Embryonic facial prominence (tissue), 1 donor: Measurements from ENCODE around the gene ARHGAP31.
"Not testable (repeated sequence)": the region's sequence is repeated elsewhere in the genome, so short reads cannot be mapped to it uniquely, and the experiment has no call there.

Source experiments
- DNase-seq: peaks from one replicate; pipeline ENCODE4 v3.0.0-alpha.2; 2016; ENCODE audit errors: extremely low spot score

The ARHGAP31 gene

DNA sequence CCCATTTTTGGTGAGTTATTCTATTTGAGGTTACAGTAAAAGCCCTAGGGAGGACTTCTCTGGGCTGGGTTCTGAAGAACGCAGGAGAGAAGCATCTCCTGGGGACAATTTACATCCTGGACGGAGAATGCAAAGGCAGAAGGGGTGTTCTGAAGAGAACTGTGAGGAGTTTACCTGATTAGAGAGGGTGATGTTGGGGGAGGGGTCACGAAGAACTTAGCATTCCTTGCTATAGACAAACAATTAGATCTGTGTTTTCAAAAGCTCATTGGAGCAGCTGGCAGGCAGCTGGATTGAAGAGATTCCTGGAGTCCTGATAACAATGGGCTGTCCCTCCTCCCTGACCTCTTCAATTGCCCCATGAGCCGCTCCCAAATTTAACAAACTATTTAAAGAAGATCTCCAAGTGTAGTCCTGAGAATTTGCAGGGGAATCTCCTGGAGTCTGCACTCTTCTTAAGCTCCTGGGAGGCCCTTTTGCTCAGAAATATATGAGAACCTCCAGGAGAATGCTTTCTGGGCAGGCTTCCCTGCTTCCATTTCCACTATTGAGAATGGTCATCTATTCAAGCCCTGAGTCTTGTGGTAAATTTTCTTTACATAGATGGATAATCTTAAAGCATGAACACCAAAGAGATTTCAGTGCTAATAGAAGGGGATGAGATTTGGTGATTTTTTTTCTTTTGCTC, 55.3 kb downstream of the ARHGAP31 start:
- DNase-seq, result no peak

DNA sequence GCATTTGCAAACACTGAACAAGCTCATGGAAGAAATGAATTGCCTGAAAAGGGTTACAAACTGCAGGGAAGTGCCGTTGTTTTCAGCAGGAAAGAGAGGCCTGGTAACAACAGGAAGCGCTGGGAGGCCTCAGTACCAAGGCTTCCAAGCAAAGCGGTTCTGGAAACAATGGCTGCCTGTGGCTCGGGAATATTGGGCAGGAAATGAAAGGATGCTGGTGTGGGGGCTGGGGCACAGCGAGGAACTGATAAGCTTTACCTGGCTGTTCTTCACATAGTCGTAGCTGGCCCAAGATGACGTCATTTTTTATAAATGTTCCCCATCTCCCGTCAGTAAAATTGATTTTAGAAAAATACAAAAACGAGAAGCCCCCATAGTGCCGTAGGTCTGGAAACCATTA, 55.9 kb downstream of the ARHGAP31 start:
- no peak for DNase-seq

DNA sequence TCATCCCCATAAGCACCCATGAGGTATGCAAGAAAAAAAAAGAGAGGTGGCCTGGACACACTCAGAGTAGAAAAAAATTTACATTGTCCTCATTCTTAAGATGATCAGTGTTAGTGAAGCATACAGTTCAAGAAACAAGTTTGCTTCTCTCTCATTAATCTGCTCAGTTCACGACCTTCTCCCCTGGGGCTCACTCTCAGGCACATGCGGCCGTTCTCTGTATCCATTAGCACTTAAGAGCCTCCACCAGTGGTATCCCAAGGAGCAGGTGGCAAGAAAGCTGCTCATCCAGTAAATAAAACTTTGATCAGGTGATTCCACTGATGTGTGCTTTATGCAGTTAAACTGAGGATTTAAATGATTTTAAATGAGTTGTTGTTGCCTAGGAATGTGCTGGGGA, 57.4 kb downstream of the ARHGAP31 start:
- DNase-seq, result no peak

DNA sequence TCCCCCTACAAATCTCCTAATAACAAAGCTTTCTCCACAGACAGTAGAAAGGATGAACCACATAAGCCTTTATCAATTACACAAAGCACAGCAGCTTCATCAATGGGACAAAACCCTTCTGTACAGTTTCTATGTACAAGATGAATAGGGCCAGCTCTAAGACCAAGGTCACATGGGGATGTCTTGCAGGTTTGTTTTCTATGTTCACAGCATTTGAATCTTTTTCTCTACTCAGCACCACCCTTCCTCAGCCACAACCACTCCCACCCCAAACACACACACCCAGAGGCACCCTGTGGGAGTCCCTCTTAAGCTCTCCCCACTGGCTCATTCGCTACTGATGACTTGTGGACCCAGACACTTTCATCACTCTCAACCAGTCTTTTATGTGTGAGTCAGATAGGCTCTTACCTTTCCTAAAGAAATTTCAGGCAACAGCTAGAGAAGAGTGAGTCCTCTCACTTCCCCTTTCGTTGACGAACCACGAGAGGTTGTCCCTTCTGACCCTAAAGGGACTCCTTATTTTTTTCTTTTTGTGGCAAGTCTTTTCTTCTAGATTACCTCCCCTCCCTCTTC, 57.9 kb downstream of the ARHGAP31 start:
- no peak for DNase-seq

DNA sequence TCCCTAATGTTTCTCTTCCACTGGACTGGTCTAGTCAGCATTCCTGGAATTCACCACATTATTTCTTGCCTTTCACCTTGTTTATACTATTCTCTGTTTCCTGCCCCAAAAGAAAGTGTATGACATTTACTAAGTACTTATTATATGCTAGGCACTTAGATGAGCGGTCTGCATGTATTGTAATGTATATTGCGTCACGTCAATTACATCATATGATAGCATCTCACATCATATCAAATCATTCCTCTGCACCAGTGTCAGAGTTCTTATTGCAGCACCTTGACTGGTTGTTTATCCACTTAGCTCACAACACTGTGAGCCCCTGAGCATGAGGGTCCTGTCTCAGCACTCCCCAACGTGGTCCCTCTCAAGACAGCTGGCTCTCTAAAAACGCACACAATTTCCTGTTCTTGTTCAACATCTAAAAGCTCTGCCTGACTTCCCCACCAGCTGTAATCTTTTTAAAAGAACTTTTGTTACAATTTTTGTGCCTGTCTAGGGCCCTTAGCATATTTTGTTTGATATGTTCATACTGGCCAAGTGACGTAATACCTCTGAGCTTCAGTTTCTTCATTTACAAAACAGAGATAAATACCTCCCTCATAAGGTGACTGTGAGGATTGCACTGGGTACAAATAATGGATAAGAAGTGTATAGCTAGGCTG, 58.8 kb downstream of the ARHGAP31 start:
- DNase-seq, result peak; percentile 25

DNA sequence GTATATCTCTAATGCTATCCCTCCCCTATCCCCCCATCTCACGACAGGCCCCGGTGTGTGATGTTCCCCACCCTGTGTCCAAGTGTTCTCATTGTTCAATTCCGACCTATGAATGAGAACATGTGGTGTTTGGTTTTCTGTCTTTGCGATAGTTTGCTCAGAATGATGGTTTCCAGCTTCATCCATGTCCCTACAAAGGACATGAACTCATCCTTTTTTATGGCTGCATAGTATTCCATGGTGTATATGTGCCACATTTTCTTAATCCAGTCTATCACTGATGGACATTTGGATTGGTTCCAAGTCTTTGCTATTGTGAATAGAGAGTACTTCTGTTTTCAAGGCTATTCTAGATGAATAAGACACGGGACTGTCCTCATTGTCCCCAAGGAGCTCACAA, 61.4 kb downstream of the ARHGAP31 start:
- not testable (repeated sequence) for DNase-seq

DNA sequence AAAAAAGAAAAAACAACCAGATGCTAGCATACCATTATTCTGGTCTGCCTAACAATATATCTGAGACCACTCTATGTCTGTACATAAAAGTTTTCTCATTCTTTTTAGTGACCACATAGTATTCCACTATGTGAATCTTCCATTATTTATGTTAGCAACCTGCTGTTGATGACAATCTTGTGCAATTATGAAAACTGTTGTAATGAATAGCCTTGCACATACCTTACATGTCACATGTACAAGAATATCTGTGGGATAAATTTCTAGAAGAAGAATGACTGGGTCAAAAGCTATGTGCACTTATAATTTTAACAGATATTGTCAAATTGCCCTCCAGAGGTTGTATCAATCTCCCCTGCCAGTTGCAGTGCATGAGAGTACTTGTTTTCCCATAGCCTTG, 62.5 kb downstream of the ARHGAP31 start:
- DNase-seq, result no peak

DNA sequence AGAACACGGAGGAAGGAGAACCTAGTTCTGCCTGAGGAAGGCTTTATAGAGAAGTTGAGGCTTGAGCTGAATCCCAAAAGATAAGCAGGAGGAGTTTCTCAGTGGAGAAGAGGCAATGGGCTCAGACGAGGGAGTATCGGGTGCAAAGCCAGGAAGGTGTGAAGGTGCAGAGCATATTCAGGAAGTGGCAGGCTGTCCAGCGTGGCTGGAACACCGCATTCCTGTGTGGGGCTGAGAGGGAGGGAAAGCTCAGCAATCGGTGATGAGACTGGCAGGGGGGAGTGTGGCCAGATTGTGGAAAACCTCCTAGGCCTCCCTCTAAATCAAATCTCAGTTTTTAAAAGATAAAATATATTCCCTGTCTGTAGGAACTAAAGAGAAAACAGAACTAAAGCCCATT, 63.0 kb downstream of the ARHGAP31 start:
- no peak for DNase-seq

DNA sequence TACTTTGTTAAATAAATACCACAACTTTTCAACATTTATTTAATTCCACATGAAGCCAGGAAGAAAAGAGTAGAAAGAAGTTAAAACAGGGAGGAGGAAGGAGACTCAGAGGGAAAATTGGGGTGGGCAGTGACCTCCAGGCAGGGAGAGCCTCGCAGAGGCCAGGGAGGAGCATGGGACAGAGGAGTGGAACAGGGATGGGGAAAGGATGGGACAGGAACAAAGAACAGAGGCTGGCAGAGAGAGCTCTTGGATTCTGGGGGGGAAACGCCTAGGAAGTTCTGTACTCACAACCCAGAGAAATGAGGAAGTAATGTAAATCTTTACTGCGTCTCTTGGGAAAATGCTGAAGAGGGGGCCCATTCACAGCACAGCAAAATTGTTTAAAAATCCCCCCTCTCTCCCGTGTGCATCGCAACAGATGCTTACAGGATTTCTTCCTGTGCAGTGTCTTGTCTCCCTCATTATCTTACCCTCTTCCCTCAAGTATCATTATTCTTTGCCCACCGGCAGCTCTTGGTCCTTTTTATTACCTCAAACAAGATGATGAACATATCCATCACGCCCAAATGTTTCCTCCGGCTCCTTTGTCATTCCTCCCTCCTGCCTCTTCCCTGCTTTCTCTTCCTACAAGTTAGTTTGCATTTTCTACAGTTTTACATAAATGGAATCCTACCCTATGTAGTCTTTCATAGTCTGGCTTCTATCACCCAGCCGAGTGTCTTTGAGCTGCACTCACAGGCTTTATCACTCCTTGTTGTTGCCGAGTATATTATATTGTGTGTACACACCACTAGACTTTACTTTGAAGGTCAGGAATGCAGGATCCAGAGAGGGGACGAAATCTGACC, 65.5 kb downstream of the ARHGAP31 start:
- DNase-seq, result no peak

DNA sequence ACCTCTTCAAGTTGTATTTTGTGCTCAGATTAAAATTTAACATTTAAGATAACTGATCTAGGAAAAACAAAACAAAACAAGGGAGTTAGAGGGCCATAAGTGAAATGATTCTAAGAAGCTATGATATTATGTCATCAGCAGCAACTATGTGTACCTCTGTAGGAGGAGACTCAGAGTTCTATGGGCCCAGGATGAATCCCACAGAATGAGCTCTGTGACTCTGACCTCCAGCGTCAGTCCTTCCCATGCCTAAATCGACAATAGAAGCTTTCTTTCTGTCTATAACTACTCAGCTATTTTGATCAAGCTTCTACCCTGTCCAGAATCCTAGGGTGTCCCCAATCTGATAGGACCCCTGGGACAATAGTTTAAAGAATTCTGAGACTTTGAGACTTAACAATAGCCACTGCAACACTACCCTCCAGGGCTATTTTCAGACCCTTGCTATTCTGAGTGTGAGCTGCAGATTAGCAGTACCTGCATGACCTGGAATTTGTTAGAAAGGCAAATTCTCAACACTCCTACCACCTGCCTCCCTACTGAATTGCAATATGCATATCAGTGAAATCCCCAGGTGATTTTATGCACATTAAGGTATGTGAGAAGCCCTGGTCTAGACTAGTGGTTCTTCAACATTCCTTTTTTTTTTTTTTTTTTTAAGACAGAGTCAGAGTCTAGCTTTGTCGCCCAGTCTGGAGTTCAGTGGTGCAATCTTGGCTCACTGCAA, 66.7 kb downstream of the ARHGAP31 start:
- DNase-seq, result no peak

DNA sequence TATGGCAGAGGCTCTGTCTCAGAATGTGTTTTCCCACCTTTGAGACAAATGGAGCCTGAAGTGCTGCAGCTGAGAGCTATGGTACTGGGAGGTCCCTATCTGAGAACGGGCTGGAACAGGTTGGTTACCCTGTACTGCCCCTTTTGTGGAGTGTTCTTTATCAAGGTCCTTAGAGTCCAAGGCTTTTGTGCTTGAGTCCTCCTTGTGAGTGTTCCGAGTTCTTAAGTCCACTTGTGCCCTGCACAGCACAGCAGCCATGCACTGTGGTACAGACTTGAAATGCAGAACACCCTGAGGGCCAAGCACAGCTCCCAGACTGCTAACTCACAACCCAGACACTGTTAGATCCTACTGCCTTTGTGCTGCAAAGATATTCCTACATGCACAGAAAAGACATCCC, 67.8 kb downstream of the ARHGAP31 start:
- no peak for DNase-seq

DNA sequence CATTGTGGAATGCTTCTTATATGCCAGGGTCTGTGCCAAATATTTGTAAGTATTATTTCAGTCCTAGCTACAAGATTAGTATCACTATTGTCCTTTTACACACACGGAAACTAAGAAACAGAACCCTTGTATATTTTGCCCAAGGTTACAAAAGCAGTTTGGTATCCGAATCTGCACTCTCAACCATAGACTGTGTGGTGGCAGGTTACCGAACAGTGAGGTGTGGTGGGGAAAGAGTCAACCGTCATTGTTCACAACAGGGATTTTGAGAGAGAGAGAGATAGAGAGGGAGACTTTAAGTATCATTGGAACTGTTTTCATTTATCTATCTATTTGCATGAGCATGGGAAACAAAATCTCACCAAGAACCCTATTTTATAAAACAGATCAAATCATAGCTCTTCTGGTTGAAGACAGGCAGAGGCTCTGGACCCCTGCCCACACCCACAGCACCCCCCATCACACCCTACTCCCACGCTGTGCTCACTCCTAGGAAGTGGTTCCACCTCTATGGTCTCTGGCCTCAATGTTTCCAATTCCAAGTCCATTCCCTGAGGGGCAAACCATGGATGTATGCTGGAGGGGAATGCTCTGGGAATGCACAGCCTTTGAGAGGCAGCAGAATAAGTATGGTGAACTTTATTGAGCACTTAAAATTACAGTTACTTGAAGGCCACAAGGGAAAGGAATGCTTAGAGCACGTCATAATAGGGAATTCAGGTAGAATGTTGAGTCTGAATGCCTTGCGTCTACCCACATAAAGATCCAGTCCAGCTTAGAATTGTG, 69.0 kb downstream of the ARHGAP31 start:
- no peak for DNase-seq

DNA sequence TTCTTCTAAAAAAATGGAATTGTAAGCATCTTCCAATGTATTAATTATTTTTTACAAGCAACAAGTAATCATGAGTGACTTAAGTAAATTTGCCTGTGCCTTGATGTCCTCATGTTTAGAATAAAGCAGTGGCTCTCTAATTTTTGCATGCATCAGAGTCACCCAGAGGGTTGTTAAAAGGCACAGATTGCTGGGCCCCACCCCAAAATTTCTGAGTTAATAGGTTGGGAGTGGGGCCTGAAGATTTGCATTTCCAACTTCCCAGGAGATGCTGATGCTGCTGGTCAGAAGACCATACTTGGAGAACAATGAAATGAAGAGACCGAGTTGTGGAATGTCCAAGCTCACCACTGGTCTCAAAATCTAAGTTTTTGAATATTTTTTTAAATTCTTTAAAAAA, 70.2 kb downstream of the ARHGAP31 start:
- no peak for DNase-seq

DNA sequence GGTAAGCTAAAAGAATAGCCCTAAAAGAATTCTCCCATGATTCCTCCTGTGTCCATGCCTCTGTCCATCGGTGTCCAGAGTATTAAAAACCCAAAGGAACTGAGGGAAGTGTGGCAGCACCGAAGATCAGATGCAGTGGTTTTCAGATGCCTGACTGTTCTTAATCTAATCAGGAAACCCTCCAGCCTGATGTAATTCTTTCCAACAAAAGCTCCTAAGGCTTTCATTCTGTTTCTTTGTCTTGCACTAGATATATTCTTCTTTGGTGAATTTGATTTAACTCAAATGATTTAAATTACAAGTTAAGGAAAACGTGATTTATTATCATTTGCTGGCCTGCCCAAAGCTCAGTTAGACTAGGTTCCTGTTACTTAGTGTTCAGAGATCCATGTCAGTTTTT, 71.2 kb downstream of the ARHGAP31 start:
- DNase-seq, result no peak

DNA sequence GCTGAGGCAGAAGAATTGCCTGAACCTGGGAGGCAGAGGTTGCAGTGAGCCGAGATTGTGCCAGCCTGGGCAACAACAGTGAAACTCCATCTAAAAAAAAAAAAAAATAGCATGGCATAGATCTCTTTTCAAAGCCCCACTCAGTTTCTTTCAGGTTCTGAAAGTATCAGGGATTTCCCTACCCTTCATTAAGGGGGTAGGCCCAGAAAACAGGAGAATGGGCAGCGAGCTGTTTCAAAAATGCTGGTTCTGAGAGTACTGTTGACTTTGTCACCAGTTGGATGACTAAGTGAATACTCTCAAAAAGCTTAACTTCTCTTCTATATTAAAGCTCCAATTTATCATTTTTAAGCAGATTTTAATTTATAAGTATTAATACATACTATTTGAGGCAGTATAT, 72.8 kb downstream of the ARHGAP31 start:
- no peak for DNase-seq

DNA sequence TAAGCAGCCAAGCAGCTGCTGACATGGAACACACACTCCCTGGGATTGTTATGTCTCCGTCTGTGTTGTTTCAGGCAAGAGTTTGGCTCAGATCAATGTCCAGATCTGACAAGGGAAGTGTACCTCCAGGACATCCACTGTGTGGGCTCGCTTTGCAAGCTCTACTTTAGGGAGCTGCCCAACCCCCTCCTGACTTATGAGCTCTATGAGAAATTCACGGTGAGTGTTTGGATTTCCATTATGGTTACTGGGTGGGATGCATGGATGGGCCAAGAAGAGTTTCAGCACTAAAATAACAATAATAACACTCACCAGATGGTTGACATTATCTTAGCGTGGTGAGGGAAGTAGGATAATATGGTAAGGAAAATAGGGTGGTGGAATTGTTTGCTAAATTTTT, 74.1 kb downstream of the ARHGAP31 start:
- DNase-seq, result peak; percentile 10

DNA sequence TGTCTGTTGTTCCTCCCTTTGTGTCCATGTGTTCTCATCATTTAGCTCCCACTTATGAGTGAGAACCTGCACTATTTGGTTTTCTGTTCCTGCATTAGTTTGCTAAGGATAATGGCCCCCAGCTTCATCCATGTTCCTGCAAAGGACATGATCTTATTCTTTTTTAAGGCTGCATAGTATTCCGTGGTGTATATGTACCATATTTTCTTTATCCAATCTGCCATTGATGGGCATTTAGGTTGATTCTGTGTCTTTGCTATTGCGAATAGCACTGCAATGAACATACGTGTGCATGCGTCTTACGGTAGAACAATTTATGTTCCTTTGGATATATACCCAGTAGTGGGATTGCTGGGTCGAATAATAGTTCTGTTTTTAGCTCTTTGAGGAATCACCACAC, 77.6 kb downstream of the ARHGAP31 start:
- DNase-seq, result not testable (repeated sequence)

DNA sequence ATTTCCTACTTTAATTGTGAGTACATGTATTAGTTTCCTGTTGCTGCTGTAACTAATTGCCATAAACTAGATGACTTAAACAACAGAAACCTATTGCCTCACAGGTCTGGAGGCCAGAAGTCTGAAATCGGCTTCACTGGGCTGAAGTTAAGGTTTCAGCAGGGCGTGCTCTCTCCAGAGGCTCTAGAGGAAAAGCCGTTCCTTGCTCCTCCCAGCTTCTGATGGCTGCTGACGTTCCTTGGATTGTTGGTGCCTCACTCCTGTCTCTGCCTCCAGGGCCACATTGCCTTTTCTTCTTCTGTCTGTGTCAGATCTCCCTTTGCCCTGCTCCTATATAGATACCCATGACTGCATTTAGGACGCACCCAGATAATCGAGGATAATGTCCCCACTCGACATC, 80.9 kb downstream of the ARHGAP31 start:
- no peak for DNase-seq

DNA sequence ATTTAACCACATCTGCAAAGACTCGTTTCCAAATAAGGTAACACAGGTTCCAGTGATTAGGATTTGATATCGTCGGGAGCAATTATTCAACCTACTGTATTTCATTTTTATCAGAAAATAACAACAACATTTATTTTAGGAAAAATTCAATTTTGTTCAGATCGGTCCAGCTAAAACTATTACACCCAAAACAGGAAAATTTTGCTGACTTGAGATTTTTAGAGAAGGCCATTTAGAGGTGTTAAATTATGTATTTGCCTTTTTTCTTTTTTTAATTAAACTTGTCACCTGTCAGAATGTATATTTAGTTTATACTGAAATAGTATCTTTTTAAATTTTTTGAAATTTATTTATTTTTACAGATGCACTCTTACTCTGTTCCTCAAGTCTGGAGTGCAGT, 81.3 kb downstream of the ARHGAP31 start:
- no peak for DNase-seq

DNA sequence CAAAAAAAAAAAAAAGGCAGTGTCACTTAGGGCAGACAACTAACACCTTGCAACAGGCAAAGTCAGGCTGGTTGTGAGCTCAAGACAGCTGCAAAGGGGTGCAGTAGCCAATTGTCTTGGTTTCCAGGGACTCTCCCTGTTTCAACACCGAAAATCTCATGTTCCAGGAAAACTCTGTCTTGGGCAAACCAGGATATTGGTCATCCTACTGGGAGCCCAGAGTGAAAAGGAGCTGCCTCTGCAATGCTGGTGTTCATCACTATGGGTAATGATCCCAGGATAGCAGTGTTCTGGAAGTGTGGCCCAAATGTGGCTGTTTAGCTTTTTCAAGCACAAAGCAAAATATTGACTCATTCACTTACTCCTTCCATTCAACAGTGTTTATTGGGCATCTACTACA, 82.6 kb downstream of the ARHGAP31 start:
- no peak for DNase-seq

DNA sequence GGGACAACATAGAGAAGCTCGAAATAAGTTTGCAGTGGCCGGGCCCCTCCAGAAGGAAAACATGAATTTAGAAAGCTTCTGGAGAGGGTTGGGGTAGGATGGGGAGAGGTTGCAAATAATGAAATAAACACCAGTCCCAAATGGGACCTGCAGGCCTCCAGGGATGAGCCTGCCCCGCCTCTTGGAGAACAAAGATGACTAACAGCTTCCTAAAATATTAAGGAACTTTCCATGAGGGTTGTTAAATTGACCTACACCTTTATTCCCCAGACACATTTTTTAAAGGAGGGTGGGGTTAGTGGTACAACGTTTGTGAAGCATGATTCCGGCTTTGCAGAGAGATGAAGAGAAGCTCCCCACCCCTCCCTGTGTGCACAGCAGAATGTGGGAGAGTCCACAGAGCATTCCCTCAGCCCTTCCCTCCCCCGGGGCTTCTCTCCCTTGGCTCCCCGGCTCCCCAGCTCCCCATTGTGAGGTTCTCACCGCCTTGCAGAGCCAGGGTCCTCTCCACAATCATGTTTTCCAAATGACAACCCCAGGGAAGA, 84.1 kb downstream of the ARHGAP31 start:
- DNase-seq, result no peak
